ENCODE data around the gene TNFRSF13B. TPM values are rescaled to one million over a fixed set of nuclear protein-coding genes. Genes with fewer than 3 reads are reported as not detected.

TNFRSF13B gene
- total RNA-seq, 1 experiment from 2014 or later, result 0.28 TPM

GRCh38 chr17:16924696-16925440 is 47.0 kb downstream of the TNFRSF13B start:
- Histone ChIP-seq H3K23ac (ENCODE audit: insufficient read length, low read depth, low read length) (no peak overlapping the region), H3T11ph (ENCODE audit: low read length) (no peak overlapping the region), H3K9ac (ENCODE audit: extremely low read depth, insufficient read length, low read length) (no peak overlapping the region), H2BK20ac (ENCODE audit: low read depth, low read length, poor library complexity, severe bottlenecking) (no peak overlapping the region), H2BK15ac (ENCODE audit: low read depth, low read length) (no peak overlapping the region), H2BK12ac (ENCODE audit: insufficient read length, low read depth, low read length) (no peak overlapping the region), H3K79me2 (ENCODE audit: insufficient read depth, low read length) (no peaks in the 10 kb centered on the region), H3K18ac (ENCODE audit: insufficient read length, low read depth, low read length) (no peak overlapping the region), H2AK5ac (ENCODE audit: insufficient read length, low read length) (no peak overlapping the region), H3K27me3 (ENCODE audit: insufficient read depth, low read length) (no peaks in the 10 kb centered on the region), H4K20me1 (ENCODE audit: control insufficient read depth, insufficient read depth, insufficient read length) (no peaks in the 10 kb centered on the region), H2BK5ac (ENCODE audit: insufficient read length, low read length) (no peak overlapping the region), H4K91ac (ENCODE audit: insufficient read length, low read depth, low read length) (no peak overlapping the region), H4K8ac (replicated peaks; ENCODE audit: insufficient read length, low read depth, low read length) (no peak overlapping the region), H3K4ac (ENCODE audit: low read depth, low read length) (no peak overlapping the region), H3K9me3 (ENCODE audit: control insufficient read depth, low read depth, low read length) (no peaks in the 10 kb centered on the region), H3K56ac (ENCODE audit: insufficient read length, low read depth, low read length) (no peak overlapping the region), H4K5ac (ENCODE audit: insufficient read length, low read depth, low read length) (no peak overlapping the region), H3K27ac (ENCODE audit: insufficient read length, low read depth, low read length) (no peak overlapping the region), H3K23me2 (ENCODE audit: insufficient read length, low read depth, low read length, poor library complexity, severe bottlenecking) (no peaks in the 10 kb centered on the region), H3K4me1 (ENCODE audit: insufficient read depth, low read length) (no peaks in the 10 kb centered on the region), H3K4me2 (ENCODE audit: insufficient read depth, insufficient read length, low read length) (no peak overlapping the region), H3K14ac (ENCODE audit: insufficient read depth, low read length) (no peak overlapping the region; the same call in 1 of the 2 replicates), H2AFZ (ENCODE audit: low read length) (no peak overlapping the region), H3K79me1 (ENCODE audit: insufficient read depth, low read depth, low read length, poor library complexity, severe bottlenecking) (no peaks in the 10 kb centered on the region), H2BK120ac (ENCODE audit: low read depth, low read length, poor library complexity, severe bottlenecking) (no peak overlapping the region)
- no peak overlapping the region for H3K27ac Mint-ChIP-seq
- H3K27me3 Mint-ChIP-seq (ENCODE audit: low read depth), result peaks cover 2% of the 10 kb centered on the region
- peaks cover 14% of the 10 kb centered on the region in 2 experiments; a peak in 3 of 4 replicates for H3K4me1 Mint-ChIP-seq
- no peaks in the 10 kb centered on the region; a peak in 1 of 7 replicates for H3K36me3 Mint-ChIP-seq (ENCODE audit: insufficient read depth in 1 of 3, low read depth in 3 of 3)
- no peak for TF ChIP-seq CTCF (conservative IDR thresholded peaks at IDR 0.05)
- DNase-seq, result no peak
- no peak overlapping the region for H3K4me3 Mint-ChIP-seq
- no peaks in the 10 kb centered on the region for H3K9me3 Mint-ChIP-seq
- WGBS (ENCODE audit: extremely low coverage, insufficient read length, low lambda C conversion rate), result no CpG with 5 or more reads among the region's 10 CpGs

Data from H9 (cell line).